ENCODE data around the gene PTCHD4.

Gene PTCHD4

DNA sequence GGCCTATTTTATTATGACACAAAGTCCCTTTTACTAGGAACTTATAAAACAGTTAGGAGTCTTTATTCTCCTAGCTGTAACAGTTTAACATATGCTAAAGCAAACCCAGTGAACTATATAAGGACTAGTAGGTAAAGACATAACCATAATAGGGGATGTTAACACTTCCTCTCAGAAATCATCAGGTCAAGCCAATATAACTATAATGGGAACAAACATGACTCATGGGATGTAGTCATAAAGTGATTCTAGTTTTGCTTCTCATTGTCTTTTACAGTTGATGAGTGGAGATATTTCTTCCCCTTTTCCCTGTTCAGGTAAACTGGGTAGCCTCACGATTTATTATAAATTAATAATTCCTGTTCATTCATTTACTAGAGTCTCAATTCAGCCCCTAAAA lies 9.7 kb downstream of the PTCHD4 start:
- DNase-seq (ENCODE audit: low spot score) = peak; percentile 42
- in situ Hi-C loops (cut with MboI; ENCODE audit: low sequenced_read_pairs, unreplicated experiment) = no loop called here
- TF ChIP-seq CTCF (IDR thresholded peaks at IDR 0.05; ENCODE audit: borderline replicate concordance, control extremely low read depth, extremely low read depth, insufficient read depth, missing control alignments) = no peak

DNA sequence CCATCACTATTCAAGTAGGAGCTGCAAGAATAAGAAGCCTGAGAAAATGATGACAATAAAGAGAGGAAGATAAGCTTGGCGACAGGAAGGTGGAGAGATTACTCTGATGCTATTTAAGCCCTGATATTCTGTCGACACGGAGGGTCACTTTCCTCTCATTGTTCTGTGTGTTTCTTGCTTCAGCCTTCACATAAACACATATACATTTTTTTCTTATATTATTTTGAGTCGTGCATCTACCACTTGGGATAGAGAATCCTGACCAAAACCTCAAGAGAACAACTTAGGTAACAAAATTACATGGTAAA lies 10.5 kb downstream of the PTCHD4 start:
- in situ Hi-C loops (cut with MboI; ENCODE audit: low sequenced_read_pairs, unreplicated experiment) = no loop called here
- no peak for TF ChIP-seq CTCF (IDR thresholded peaks at IDR 0.05; ENCODE audit: borderline replicate concordance, control extremely low read depth, extremely low read depth, insufficient read depth, missing control alignments)
- no peak for DNase-seq (ENCODE audit: low spot score)

- no peak for DNase-seq (ENCODE audit: low spot score)
- in situ Hi-C loops (cut with MboI; ENCODE audit: low sequenced_read_pairs, unreplicated experiment) = no loop called here
- TF ChIP-seq CTCF (IDR thresholded peaks at IDR 0.05; ENCODE audit: borderline replicate concordance, control extremely low read depth, extremely low read depth, insufficient read depth, missing control alignments) = no peak
Measured at GRCh38 chr6:48099713-48100587, 11.0 kb downstream of the PTCHD4 start.

DNA sequence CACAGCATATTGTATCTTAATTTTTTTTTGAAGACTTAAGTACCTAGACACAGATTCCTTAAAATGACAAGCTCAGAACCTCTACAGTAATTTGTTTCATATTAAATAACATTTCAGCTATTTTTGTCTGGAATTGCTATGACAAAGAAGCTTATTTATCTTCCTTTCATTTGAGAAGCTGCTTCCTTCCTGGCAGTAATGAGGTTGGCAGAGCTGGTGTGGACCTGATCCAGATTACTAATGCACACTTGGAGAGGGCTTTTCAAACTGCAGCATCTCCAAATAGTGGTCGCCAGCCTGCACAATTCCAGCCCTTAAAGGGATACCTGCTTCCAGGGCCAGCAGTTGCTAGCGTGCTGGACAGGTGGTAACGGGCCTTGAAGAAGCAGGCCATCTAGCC lies 12.1 kb downstream of the PTCHD4 start:
- in situ Hi-C loops (cut with MboI; ENCODE audit: low sequenced_read_pairs, unreplicated experiment) = no loop called here
- TF ChIP-seq CTCF (IDR thresholded peaks at IDR 0.05; ENCODE audit: borderline replicate concordance, control extremely low read depth, extremely low read depth, insufficient read depth, missing control alignments) = no peak
- no peak for DNase-seq (ENCODE audit: low spot score)

DNA sequence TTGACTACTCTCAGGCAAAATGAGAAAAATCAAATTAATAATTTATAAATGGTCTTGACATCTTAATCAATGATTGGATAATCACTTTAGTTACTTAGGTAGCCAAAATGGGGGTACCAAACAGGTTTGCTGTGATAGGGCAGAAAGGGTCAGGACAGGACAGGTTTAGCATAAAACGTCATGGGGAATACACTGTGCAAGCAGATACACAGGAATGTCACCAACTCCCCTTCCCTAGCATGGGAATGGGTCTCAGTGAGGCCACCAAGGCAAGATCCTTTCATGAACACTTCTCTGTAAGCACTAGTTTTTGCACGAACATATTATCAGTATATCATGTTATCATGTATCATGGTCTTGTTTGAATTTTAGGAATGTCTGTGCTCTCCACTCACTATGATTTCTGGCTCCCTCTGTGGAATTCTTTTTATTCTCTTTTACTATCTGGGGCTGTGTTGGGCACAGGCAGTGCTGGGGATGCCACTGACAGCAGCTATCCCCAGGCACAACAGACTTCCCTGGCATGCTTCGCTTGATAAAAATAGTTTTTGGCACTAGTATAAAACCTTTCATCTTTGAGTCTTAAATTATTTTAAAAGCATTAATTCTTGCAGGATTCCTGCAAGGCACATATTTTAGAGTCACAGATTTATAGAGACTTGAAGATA lies 18.3 kb downstream of the PTCHD4 start:
- no peak for DNase-seq (ENCODE audit: low spot score)
- in situ Hi-C loops (cut with MboI; ENCODE audit: low sequenced_read_pairs, unreplicated experiment) = no loop called here

GRCh38 chr6:48090546-48090945 lies 20.5 kb downstream of the PTCHD4 start:
- DNase-seq (ENCODE audit: low spot score) = no peak
- no peak for TF ChIP-seq CTCF (IDR thresholded peaks at IDR 0.05; ENCODE audit: borderline replicate concordance, control extremely low read depth, extremely low read depth, insufficient read depth, missing control alignments)
- in situ Hi-C loops (cut with MboI; ENCODE audit: low sequenced_read_pairs, unreplicated experiment) = no loop called here

More for the DNA sequence above, 18.3 kb downstream of the PTCHD4 start:
- no peak for TF ChIP-seq CTCF (IDR thresholded peaks at IDR 0.05; ENCODE audit: borderline replicate concordance, control extremely low read depth, extremely low read depth, insufficient read depth, missing control alignments)
